NCI-H446 (cell line): ENCODE data around the gene ZNF860.

Experiments
- DNase-seq, 2 experiments: peaks; one replicate each; lab custom pipeline; 2025; lab: John Stamatoyannopoulos, UW

The ZNF860 gene

DNA sequence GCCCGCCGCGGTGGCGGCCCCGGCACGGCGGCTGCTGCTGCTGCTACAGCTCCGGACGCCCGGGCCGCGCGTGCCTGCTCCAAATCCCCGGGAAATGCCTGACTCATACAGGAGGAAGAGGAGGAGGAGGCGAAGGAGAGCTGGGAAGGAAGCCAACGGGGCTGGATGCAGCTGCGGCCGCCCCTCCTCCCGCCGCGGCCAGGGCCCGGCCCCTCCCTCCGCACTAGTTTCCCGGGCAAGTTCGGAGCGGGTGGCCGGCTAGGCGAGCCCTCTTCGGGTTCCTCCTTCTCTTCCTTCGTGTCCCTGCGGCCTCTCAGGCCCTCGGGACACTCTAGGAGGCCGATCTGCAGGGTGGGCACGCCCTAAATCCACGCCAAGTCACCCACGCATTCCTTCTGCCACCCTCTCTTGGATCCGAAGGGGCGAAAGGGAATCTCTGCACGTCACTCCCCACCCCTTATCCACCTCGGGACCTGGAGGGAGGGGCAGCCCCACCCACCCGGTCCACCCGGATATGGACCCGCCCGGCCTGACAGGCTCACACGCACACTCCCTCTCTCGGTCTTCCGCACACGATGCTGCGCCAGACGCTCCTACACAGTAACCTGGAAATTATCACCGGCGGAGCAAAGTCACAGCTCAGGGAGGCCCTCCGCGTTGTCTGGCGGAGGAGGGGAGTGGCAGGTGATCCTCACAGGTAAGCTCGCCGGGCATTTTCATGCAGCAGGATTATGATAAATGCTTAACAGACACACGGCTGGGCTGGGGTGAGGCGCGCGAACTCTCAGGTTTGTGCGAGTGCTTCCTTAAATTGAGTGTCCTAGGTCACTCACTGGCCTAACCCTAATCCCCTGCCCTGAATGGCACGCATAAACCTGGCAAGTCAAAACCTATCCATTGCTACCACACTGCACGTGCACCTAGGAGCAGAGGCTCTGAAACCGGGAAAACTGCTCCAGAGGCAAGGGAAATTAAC, at the start of gene ZNF860, which contains the start of gene OSBPL10:
Gene ZNF860, plus strand, starts transcription at position 545 of the 976 bp plus-strand sequence. CDS start 7,330 bp downstream, outside the sequence.
Gene OSBPL10, minus strand, starts transcription at position 57 of the 976 bp plus-strand sequence. CDS start 83 bp downstream, outside the sequence.
- DNase-seq = no peak

DNA sequence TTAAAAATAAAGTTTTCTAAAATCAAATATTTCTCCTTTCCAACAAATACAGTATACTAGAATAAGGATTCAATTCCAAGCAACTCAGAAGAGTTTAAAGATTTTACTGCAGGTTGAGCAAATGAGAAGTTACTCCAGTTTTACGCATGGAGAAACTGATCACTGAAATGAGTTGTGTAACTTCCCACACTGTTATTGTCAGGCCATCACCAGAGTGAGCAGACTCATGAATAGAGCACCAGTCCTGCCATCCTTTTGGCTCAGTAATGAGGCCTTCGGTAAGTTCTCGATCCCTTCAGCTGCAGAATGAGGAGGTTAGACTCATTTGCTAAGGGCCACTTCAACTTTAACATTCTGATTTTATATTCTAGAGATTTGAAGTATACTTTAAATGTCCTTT, 48.6 kb upstream of the ZNF860 start:
- no peak for DNase-seq

- no peak for DNase-seq
These were observed 47.5 kb upstream of the ZNF860 start for GRCh38 chr3:31934018-31934417.

- no peak for DNase-seq
These were observed 46.7 kb upstream of the ZNF860 start for GRCh38 chr3:31934866-31935265.

- DNase-seq = no peak
These were observed 45.0 kb upstream of the ZNF860 start for GRCh38 chr3:31936420-31937060.

- DNase-seq = no peak
These were observed 44.3 kb upstream of the ZNF860 start for GRCh38 chr3:31937225-31937624.

GRCh38 chr3:31942446-31942845, 39.1 kb upstream of the ZNF860 start:
- DNase-seq = no peak

DNA sequence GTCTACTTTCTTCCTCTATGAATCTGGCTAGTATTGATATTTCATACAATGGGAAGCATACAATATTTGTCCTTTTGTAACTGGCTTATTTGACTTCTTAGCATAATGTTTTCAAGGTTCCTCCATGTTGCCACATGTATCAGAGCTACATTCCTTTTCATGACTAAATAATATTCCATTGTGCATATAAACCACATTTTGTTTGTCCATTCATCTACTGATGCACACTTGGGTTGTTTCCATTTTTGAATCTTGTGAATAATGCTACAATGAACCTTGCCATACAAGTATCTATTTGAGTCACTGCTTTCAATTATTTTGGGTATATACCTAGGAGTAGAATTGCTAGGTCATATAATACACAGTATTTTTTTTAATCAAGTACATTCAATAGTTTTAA, 38.5 kb upstream of the ZNF860 start:
- DNase-seq = no peak

GRCh38 chr3:31945738-31946052, 35.9 kb upstream of the ZNF860 start:
- no peak for DNase-seq

- no peak for DNase-seq
These were observed 35.0 kb upstream of the ZNF860 start for GRCh38 chr3:31946484-31947081.

GRCh38 chr3:31947162-31947561, 34.4 kb upstream of the ZNF860 start:
- no peak for DNase-seq

- no peak for DNase-seq
These were observed 33.9 kb upstream of the ZNF860 start for GRCh38 chr3:31947671-31948091.

- no peak for DNase-seq
These were observed 33.3 kb upstream of the ZNF860 start for GRCh38 chr3:31948280-31948679.

DNA sequence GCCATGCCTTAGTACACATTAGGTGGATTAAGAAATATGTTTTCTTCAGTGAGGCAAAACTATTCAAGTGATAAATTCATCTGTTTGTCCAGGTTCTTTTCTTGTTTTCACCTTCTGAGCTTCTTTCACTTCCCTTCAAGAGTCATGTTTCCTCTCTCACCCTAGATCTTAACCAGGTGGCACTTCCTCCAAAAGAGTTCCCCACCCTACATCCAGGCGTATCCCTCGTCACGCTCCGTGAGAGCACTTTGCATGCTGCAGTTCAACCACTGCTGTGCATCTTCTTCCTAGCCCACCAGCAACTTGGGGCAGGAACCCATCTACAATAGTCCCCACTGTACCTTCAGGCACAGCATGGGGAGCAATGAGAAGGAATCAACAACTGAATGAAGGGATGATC, 29.3 kb upstream of the ZNF860 start:
- no peak for DNase-seq

GRCh38 chr3:31953091-31953490, 28.5 kb upstream of the ZNF860 start:
- DNase-seq = no peak

- no peak for DNase-seq
These were observed 27.9 kb upstream of the ZNF860 start for GRCh38 chr3:31953636-31954035.

DNA sequence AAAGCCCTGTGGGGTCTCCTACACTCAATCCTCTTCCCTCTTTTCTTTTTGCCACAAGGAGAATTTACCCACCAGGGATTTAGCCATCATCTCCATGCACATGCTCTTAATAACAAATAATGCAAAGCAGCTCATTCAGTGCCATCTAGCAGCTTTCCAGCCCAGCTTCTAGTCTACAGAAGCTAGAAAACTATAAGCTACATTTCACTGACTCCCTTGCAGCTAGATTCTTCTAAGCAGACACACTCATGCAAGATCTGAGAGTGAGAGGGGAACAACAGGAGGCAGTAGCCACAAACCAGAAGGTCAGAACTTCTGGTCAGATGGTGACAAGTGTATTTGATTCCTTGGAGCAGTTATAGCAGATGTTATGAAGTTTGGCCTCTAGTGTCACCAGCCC, 26.0 kb upstream of the ZNF860 start:
- DNase-seq = no peak

DNA sequence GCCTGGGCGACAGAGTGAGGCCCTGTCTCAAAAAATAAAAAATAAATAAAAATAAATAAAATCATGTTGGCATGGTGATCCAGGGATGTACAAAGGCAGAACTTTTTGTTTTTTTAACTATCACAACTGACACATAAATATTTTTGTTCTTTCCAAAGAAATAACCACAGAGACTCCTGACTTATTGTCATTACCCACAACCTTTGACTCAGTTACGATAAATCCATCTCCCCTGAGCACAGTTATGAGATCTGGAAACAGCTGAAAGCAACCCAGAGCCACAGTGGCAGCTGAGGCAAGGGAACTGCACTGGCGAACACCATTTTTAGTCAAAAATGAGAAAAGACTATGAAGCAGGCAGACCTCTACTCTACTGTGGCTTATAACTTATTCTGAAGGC, 24.4 kb upstream of the ZNF860 start:
- DNase-seq = no peak

DNA sequence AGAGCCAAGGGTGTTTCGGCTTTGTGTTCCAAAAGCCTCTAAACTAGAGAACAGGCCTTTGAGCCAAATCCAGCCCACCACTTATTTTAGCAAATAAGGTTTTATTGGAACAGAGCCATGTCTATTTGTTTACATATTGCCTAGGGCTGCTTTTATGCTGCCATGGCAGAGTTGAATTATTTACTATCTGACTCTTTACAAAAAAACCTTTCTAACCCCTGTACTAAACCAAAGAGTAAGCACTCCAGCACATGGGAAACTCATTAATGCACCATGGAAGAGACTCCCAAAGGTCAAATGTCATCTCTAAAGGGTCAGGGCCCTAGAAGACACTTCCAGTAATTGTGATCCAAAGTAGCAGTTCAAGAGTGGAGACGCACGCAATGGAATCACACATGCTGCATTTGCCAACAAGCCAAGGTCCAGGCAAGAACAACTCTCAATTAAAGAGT, 22.8 kb upstream of the ZNF860 start:
- DNase-seq = no peak

DNA sequence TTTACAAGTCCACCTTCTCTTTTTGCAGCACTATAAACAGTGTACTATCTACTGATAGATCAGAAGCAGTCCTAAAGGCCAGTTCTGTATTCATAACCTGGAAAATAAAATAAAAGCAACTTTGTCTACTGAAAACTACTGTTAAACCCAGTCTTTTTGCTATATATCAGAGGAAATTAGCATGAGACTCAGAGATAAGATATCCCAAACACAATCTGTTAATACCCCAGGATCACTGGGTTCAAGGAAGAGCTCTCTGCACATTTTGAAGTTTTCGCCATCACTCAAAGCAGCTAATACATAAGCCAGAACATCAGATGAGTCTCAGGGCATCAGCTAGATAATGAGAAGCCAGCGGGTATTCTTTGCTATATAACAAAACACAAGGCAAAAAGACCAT, 22.3 kb upstream of the ZNF860 start:
- no peak for DNase-seq

DNA sequence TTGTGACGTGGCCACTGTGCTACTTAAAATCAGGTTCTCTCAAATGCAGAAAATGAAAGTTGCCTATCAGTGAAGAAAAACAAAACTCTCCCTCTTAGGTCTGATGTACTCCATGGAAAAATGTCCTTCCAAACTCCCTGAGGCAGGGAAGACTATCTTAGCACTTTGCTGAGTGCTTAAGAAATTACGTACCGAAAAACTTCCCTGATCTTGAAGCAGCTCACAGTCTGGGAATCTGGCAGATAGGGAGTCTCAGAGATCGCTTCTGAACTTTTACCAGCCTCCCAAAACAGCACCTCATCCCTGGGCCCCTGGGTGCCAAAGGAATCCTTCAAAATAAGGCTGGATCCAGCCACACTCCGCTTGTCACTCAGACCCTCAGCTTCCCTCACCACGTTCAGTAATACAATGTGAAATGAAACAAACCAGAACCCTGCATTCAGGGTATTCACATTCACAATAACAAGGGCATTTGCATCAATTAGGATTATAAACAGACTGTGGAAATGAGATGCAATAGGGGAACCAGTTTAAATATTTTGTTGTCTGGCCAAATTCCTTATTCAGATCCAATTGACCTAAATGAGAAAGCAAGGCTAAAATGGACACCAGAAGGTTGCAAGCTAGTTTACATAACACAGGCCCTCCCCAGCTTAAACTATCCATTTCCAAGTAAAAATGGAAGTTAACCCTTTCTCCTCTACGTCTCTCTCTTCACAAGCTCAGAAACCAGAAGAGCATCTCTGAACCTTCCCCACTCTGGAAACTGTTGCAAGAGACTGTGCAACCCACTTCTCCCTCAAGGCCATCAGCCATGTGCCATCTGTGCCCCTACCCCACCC, 21.4 kb upstream of the ZNF860 start:
- DNase-seq = no peak
